GM12878 (cell line): ENCODE measurements around the gene RAB43. TPM values are rescaled to one million over a fixed set of nuclear protein-coding genes. Genes with fewer than 3 reads are reported as not detected.

Experiments used
- ASH2L ChIP-seq: fragments of 300-600, 200-600 bp; sonication (generic); IDR thresholded peaks from 2 replicates; pipeline ENCODE4 v1.6.1; 2017; ENCODE audit warnings: low read depth, mild to moderate bottlenecking, borderline replicate concordance
- CBFB ChIP-seq: IDR thresholded peaks from 2 replicates; pipeline ENCODE4 v1.6.1; 2016; ENCODE audit warnings: antibody characterized with exemption, low read depth
- EP300 ChIP-seq, 2 experiments: fragments of 150-350 bp in 1 of 2; IDR thresholded peaks; 2 replicates each; pipeline ENCODE4 v1.6.1; 2011 to 2012; ENCODE audit warnings: low read depth in 2 of 2, low read length in 2 of 2, borderline replicate concordance in 1 of 2, improper control_type of control experiment in 1 of 2, inconsistent platforms in 1 of 2; ENCODE audit not compliant: control insufficient read depth in 1 of 2
- ESRRA ChIP-seq: IDR thresholded peaks from 2 replicates; pipeline ENCODE4 v1.6.1; 2012; ENCODE audit warnings: mild to moderate bottlenecking, low read length, improper control_type of control experiment
- MYC ChIP-seq: IDR thresholded peaks from 2 replicates; pipeline ENCODE4 v1.6.1; 2011; ENCODE audit warnings: mild to moderate bottlenecking, low read length, moderate library complexity, inconsistent platforms; ENCODE audit not compliant: insufficient read depth, insufficient replicate concordance, insufficient read length, severe bottlenecking
- PAX5 ChIP-seq: IDR thresholded peaks from 2 replicates; pipeline ENCODE4 v1.6.1; 2011; ENCODE audit warnings: low read depth, low read length, borderline replicate concordance
- POLR2AphosphoS2 ChIP-seq: IDR thresholded peaks from 2 replicates; pipeline ENCODE4 v1.6.1; 2011; ENCODE audit warnings: low read depth, mild to moderate bottlenecking, low read length, improper control_type of control experiment, moderate library complexity
- SIX5 ChIP-seq: IDR thresholded peaks from 2 replicates; pipeline ENCODE4 v1.6.1; 2011; ENCODE audit warnings: mild to moderate bottlenecking, low read depth, low read length, moderate library complexity; ENCODE audit not compliant: severe bottlenecking
- SREBF2 ChIP-seq: IDR thresholded peaks from 2 replicates; pipeline ENCODE4 v1.6.1; 2012; ENCODE audit warnings: mild to moderate bottlenecking, low read length
- WRNIP1 ChIP-seq: IDR thresholded peaks from 2 replicates; pipeline ENCODE4 v1.6.1; 2011; ENCODE audit warnings: low read depth, low read length, improper control_type of control experiment, borderline replicate concordance
- ZNF24 ChIP-seq: fragments of 450-650 bp; IDR thresholded peaks from 2 replicates; pipeline ENCODE4 v1.6.1; 2017; ENCODE audit warnings: antibody characterized with exemption, mild to moderate bottlenecking
- ZNF622 ChIP-seq: fragments of 450-650 bp; IDR thresholded peaks from 2 replicates; pipeline ENCODE4 v1.6.1; 2017; ENCODE audit warnings: mild to moderate bottlenecking, inconsistent platforms
- polyA plus RNA-seq, 11 experiments: library from polyadenylated mRNA; depleted of rRNA in 4 of 11; unstranded in 6 of 11; stranded (reverse) in 5 of 11; fragments of >200 nt; fragmentation: Nextera tagmentation in 4 of 11; fragmentation: Illumina TruSeq in 1 of 11; extraction: Ambion mirVana in 4 of 11; extraction: Trizol in 1 of 11; gene quantifications; 1 replicate in 1 of 11; 2 replicates in 10 of 11; pipeline versions ENCODE4 v1.2.1 to v1.2.3, GENCODE V29; 2011 to 2016; ENCODE audit warnings: inconsistent platforms in 2 of 11, missing spikeins in 2 of 11, low read depth in 1 of 11
- total RNA-seq, 4 experiments: library from RNA; depleted of rRNA in 3 of 4; stranded (reverse); fragments of >200 nt in 3 of 4; fragmentation: Illumina TruSeq in 1 of 4; extraction: Trizol in 1 of 4; gene quantifications; 2 replicates each; pipeline versions ENCODE4 v1.2.1 to v1.2.3, GENCODE V29; 2013 to 2021
- TF ChIP-seq, protein P1 (sequence below): fragments of 450-650 bp; IDR thresholded peaks from 2 replicates; pipeline ENCODE4 v1.6.1; 2018; ENCODE audit warnings: borderline replicate concordance, mild to moderate bottlenecking; ENCODE audit not compliant: partially characterized antibody
- TF ChIP-seq, protein P2 (sequence below): fragments of 450-650 bp; IDR thresholded peaks from 2 replicates; pipeline ENCODE4 v1.6.1; 2017; ENCODE audit warnings: low read depth, mild to moderate bottlenecking, moderate library complexity
- TF ChIP-seq, protein P3 (sequence below): IDR thresholded peaks from 2 replicates; pipeline ENCODE4 v1.6.1; 2012; ENCODE audit warnings: low read depth, low read length, improper control_type of control experiment
- TF ChIP-seq, protein P4 (sequence below): fragments of 450-650 bp; IDR thresholded peaks from 2 replicates; pipeline ENCODE4 v1.6.1; 2017; ENCODE audit warnings: borderline replicate concordance
- TF ChIP-seq, protein P5 (sequence below): fragments of 450-650 bp; formaldehyde crosslinking; IDR thresholded peaks from 2 replicates; pipeline ENCODE4 v1.4.0; 2020; ENCODE audit warnings: mild to moderate bottlenecking, moderate library complexity

The RAB43 gene
- total and polyA plus RNA-seq, 10 of the 15 experiments (the other 5 are each of a cell fraction or from before 2014, with no cell fraction given), result 0.08 to 14.0 (median 4.0) TPM

DNA sequence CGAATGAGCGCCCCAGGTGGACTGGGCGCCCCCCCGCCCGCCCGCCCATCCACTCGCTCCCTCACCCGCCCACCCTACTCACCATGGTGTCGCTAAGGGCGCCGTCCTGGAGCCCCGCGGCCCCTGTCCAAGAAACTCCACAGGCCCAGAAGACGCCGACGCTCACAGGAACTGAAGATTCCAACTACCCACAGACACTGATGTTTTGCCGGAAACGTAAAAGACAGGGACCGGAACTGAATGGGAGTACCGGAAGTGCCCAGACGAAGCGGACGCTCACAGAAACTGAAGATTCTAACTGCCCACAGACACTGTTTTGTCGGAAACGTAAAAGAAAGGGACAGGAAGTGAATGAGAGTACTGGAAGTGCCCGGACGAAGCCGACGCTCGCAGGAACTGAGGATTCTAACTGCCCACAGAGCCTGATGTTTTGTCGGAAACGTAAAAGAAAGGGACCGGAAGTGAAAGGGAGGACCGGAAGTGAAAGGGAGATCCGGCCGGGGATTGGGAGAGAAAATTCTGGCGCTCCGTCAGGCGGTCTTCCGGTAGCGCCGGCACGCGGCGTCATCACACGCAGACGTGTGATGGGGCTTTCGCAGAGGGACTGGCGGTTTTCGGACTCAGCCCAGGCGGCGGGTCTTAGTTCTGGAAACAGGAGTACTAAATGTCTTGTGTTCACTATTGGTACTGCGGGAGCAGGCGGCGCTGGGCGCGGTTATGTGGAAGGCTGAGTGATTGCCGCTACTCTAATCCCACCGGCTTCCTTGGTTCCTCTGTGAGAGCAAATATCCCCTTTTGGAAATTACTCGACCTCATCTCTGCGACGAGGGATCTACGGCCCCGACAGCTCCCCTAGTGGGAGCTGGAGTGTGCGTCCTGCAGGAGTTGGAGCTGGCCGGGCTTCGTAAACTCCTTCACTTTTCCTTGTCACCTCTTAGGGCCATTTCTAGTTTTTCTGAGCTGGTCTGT, 39.6 kb upstream of the RAB43 start, which contains the start of gene ISY1 (continued):
- TF ChIP-seq, protein P1, sequence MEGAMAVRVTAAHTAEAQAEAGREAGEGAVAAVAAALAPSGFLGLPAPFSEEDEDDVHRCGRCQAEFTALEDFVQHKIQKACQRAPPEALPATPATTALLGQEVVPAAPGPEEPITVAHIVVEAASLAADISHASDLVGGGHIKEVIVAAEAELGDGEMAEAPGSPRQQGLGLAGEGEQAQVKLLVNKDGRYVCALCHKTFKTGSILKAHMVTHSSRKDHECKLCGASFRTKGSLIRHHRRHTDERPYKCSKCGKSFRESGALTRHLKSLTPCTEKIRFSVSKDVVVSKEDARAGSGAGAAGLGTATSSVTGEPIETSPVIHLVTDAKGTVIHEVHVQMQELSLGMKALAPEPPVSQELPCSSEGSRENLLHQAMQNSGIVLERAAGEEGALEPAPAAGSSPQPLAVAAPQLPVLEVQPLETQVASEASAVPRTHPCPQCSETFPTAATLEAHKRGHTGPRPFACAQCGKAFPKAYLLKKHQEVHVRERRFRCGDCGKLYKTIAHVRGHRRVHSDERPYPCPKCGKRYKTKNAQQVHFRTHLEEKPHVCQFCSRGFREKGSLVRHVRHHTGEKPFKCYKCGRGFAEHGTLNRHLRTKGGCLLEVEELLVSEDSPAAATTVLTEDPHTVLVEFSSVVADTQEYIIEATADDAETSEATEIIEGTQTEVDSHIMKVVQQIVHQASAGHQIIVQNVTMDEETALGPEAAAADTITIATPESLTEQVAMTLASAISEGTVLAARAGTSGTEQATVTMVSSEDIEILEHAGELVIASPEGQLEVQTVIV, result peak; percentile 86
- TF ChIP-seq PAX5, result no peak
- TF ChIP-seq WRNIP1, result 0 out of 2 replicates have a peak, but pooled peaks have one; percentile 85
- TF ChIP-seq SIX5, result peak; percentile 61
- TF ChIP-seq, protein P2, sequence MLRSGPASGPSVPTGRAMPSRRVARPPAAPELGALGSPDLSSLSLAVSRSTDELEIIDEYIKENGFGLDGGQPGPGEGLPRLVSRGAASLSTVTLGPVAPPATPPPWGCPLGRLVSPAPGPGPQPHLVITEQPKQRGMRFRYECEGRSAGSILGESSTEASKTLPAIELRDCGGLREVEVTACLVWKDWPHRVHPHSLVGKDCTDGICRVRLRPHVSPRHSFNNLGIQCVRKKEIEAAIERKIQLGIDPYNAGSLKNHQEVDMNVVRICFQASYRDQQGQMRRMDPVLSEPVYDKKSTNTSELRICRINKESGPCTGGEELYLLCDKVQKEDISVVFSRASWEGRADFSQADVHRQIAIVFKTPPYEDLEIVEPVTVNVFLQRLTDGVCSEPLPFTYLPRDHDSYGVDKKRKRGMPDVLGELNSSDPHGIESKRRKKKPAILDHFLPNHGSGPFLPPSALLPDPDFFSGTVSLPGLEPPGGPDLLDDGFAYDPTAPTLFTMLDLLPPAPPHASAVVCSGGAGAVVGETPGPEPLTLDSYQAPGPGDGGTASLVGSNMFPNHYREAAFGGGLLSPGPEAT, result peak; percentile 100
- TF ChIP-seq, protein P3, sequence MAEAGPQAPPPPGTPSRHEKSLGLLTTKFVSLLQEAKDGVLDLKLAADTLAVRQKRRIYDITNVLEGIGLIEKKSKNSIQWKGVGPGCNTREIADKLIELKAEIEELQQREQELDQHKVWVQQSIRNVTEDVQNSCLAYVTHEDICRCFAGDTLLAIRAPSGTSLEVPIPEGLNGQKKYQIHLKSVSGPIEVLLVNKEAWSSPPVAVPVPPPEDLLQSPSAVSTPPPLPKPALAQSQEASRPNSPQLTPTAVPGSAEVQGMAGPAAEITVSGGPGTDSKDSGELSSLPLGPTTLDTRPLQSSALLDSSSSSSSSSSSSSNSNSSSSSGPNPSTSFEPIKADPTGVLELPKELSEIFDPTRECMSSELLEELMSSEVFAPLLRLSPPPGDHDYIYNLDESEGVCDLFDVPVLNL, result no peak
- no peak for TF ChIP-seq MYC
- 0 out of 2 replicates have a peak, but pooled peaks have one; percentile 34 for TF ChIP-seq ASH2L
- peak in 1 of 2 experiments; percentile 61; a peak in 2 of 4 replicates for TF ChIP-seq EP300 (IDR thresholded peaks at IDR 0.05; ENCODE audit: borderline replicate concordance in 1 of 2, control insufficient read depth in 1 of 2, low read depth in 2 of 2, low read length in 2 of 2)
- no peak for TF ChIP-seq ZNF24
- peak; percentile 78 for TF ChIP-seq CBFB
- TF ChIP-seq ZNF622, result no peak
- TF ChIP-seq, protein P4, sequence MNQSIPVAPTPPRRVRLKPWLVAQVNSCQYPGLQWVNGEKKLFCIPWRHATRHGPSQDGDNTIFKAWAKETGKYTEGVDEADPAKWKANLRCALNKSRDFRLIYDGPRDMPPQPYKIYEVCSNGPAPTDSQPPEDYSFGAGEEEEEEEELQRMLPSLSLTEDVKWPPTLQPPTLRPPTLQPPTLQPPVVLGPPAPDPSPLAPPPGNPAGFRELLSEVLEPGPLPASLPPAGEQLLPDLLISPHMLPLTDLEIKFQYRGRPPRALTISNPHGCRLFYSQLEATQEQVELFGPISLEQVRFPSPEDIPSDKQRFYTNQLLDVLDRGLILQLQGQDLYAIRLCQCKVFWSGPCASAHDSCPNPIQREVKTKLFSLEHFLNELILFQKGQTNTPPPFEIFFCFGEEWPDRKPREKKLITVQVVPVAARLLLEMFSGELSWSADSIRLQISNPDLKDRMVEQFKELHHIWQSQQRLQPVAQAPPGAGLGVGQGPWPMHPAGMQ, result no peak
- no peak for TF ChIP-seq ESRRA
- peak; percentile 76 for TF ChIP-seq SREBF2
- TF ChIP-seq, protein P5, sequence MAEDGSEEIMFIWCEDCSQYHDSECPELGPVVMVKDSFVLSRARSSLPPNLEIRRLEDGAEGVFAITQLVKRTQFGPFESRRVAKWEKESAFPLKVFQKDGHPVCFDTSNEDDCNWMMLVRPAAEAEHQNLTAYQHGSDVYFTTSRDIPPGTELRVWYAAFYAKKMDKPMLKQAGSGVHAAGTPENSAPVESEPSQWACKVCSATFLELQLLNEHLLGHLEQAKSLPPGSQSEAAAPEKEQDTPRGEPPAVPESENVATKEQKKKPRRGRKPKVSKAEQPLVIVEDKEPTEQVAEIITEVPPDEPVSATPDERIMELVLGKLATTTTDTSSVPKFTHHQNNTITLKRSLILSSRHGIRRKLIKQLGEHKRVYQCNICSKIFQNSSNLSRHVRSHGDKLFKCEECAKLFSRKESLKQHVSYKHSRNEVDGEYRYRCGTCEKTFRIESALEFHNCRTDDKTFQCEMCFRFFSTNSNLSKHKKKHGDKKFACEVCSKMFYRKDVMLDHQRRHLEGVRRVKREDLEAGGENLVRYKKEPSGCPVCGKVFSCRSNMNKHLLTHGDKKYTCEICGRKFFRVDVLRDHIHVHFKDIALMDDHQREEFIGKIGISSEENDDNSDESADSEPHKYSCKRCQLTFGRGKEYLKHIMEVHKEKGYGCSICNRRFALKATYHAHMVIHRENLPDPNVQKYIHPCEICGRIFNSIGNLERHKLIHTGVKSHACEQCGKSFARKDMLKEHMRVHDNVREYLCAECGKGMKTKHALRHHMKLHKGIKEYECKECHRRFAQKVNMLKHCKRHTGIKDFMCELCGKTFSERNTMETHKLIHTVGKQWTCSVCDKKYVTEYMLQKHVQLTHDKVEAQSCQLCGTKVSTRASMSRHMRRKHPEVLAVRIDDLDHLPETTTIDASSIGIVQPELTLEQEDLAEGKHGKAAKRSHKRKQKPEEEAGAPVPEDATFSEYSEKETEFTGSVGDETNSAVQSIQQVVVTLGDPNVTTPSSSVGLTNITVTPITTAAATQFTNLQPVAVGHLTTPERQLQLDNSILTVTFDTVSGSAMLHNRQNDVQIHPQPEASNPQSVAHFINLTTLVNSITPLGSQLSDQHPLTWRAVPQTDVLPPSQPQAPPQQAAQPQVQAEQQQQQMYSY (CRISPR knock-in tag), result no peak
- peak; percentile 90; the same call in 1 of the 2 replicates for TF ChIP-seq POLR2AphosphoS2
